Stimulated activated CD8-positive, alpha-beta memory T cell treated with anti-CD3 and anti-CD28 coated beads, Interleukin-7, amount 100 ng/mL, for 4 hours (primary cell): ENCODE results near the gene SPIRE1.
"Not testable (repeated sequence)": the region's sequence is repeated elsewhere in the genome, so short reads cannot be mapped to it uniquely, and the experiment has no call there.

ENCODE experiments used
- DNase-seq, 2 donors: peaks; one replicate each; pipeline ENCODE4 v3.0.0-alpha.2; 2020; ENCODE audit warnings: low read depth in 2 of 2

Gene SPIRE1

GRCh38 chr18:12554796-12555388 is 103.0 kb downstream of the SPIRE1 start:
- DNase-seq: no peak

GRCh38 chr18:12552879-12553242 is 105.0 kb downstream of the SPIRE1 start:
- no peak for DNase-seq

DNA sequence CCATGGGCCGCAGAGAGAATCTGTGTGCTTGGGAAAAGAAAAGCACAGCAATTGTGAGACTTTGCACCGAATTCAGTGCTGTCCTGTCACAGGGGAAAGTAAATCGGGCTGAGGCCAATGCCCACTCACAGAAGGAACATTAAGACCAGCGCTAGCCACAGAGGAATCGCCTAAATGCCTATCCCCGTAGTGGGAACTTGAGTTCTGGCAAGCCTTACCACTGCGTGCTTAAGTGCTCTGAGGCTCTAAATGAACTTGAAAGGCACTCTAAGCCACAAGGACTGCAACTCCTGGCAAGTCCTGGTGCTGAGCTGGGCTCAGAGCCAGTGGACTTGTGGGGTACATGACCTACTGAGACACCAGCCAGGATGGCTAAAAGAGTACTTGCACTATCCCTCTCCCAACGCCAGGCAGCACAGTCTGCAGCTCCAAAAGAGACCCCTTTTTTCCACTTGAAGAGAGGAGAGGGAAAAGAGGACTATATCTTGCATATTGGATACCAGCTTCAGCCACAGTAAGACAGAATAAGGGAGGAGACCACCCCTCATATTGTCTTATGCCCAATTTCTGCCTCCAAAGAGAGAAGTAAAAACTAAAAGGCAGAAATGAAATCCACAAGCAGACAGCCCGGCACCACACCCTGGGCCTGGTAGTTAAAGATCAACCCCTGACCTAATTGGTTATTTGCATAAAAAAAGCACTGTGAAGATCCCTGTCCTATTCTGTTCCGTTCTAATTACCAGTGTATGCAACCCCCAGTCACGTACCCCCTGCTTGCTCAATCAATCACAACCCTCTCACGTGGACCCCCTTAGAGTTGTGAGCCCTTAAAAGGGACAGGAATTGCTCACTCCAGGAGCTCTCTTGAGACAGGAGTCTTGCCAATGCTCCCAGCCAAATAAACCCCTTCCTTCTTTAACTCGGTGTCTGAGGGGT is 105.7 kb downstream of the SPIRE1 start:
- DNase-seq: not testable (repeated sequence)

DNA sequence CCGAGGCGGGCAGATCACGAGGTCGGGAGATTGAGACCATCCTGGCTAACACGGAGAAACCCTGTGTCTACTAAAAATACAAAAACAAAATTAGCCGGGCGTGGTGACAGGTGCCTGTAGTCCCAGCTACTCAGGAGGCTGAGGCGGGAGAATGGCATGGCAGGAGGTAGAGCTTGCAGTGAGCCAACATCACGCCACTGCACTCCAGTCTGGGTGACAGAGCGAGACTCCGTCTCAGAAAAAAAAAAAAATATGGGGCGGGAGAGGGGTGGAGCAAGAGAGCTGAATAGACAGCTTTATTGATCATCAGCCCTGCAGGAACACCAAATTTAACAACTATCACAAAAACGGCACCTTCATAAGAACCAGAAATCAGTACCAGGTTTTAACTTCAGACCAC is 106.4 kb downstream of the SPIRE1 start:
- DNase-seq: not testable (repeated sequence)

- no peak for DNase-seq
These were observed 114.2 kb downstream of the SPIRE1 start for GRCh38 chr18:12543697-12544096.

DNA sequence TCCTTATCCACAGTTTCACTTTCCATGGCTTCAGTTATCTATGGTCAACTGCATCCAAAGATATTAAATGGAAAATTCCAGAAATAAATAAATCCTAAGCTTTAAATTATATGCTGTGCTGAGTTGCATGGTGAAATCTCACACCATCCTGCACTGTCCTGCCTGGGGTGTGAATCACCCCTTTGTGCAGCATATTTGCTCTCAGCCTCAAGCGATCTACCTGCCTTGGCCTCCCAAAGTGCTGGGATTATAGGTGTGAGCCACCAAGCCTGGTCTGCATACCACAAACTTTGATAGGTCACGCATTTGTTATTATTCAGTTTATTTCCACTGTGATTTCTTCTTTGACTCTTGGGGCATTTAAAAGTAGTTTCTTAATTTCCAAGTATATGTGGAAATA is 117.2 kb downstream of the SPIRE1 start:
- no peak for DNase-seq

- not testable (repeated sequence) for DNase-seq
These were observed 118.7 kb downstream of the SPIRE1 start for GRCh38 chr18:12539158-12539557.

DNA sequence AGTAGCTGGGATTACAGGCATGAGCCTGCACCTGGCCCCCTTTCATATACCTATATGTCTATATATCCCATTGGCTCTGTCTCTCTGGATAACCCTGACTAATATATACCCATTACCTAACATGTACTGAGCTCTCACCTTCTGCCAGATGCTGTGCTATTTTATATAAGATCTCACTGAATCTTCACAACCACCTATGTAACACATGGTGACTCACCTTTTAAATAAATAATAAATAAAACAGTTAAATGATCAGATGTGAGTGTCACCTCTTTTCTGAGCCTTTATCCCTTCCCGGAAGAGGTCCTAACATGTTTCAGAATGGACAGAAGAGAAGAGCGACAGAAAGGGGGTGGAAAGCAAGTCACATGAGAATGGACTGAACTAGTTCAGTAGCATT is 123.1 kb downstream of the SPIRE1 start:
- no peak for DNase-seq

GRCh38 chr18:12532661-12533060 is 125.2 kb downstream of the SPIRE1 start:
- no peak for DNase-seq

DNA sequence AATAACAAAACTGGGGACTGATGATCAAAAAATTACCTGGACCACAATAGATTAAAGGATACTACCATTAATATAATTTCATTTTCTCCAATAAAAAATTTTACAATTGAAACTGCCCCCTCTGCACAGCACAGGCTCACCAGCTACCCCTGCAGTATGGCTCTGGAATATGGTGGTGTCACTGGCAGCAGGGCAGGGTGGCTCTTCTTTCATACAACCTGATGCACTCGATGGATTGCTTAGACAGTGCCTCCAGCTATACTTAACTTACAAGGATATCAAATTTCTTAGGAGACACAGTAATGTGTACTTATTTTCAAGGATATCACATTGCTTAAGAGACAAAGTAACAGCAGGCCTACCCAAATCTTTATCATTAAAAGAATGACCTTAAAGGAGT is 126.2 kb downstream of the SPIRE1 start:
- DNase-seq: no peak

DNA sequence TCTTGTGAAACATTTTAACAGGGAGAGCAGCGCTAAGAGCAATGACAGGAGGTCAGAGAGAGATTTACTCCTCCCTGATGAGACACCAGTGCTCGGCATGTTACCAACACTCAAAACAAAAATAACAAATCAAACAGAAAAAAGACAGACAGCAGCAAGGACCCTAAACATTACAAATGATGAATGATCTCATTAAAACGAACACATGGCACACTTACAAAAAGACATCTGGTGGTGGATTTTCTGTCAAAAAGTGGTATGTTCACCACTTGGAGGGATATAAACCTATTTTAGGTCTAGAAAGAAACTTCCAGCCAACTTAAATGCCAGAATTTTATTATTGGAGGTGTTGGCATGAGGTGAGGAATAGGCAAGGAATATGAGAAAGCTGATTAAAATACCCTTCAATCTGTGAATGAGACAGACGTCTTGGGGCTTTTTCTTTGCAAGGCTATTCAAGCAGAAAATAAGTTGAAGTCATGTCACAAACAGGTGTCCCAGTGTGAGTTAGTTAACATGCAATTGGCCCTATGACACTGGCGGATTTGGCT is 137.4 kb downstream of the SPIRE1 start:
- DNase-seq: no peak

DNA sequence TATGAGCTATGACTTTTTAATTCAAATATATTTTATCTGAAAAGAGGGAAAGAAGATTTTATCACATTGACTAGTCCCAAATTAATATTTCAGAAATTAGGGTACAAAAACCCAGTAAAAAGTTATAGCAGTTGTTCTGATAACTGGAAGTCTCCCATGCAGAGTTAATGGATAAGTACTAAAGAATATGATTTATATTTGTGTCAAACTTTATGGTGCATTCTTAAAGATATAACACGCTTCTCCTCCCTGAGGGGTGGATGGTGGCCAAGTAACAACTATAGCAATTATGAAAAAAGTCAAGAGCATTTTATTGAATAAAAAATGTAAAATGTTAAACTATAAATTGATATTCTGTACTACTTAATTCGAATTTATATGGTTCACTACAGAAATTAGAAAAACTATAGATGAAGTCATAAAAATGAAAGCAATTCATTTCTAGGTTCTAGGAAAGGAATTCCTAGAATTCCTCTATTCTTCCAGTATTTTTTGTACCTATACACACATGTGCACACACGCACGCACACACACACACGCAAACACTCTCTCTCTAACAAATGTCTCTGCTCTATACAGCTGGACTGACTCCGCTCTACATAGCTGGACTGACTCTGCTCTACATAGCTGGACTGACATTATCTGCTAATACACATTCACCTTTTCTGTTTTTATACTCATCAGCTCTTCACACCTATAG is 138.9 kb downstream of the SPIRE1 start:
- DNase-seq: no peak

GRCh38 chr18:12518326-12518725 is 139.6 kb downstream of the SPIRE1 start:
- no peak for DNase-seq

DNA sequence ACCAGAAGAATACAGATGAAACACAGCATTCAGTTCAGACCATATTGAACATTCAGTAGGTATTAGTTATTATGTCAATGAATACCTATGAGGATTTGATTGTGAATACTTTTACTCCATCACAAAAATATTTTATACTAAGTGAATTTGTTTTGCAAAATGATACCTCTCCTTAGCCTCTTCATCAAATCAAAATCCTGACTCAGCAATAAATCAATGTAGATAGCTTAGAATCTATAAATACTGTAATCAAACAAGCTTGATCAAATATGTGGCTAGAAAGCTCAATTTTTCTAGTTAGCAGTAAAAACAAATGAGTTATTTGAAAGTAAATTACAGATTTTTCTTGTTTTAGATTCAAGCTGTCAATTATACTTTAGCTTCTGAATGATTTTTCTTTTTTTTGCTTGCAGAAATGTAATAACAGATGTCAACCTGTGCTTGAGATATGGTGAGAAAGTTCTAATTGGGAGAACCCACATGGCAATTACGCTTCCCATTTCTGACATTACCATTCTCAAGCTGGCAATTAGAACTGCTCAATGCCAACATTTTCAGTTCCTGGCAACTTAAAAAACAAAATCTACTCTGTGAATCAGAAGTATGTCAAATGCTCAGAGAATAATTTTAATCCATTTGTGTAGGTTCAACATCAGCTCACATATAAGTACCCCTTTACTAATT is 140.6 kb downstream of the SPIRE1 start:
- no peak for DNase-seq

DNA sequence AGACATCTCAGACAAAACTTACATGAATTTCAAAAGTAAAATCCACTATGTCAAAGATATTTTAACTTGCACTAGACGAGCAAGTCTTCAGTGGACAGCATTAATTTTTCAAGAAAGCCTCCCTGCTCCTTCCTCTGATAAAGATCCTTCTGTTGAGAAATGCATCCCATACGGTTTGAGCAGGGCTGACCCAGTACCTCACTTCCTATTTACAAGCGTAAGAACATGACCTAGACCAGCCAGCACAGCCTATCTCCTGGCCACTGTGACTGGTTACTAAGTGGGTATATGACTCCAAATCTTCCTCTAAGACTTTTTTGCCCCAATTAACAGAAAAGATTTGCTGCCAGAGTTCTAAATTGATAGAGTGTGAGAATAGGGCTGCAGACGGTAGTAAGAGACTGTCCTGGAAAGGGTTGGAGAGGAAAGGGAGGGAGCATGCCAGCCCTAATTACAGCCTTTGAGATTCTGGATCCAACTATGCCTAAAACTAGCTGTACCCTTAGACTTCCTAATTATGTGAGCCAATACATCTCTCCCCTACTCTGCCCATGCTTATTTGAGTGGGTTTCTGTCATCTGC is 141.8 kb downstream of the SPIRE1 start:
- DNase-seq: no peak

GRCh38 chr18:12515550-12515949 is 142.4 kb downstream of the SPIRE1 start:
- DNase-seq: no peak

GRCh38 chr18:12507007-12507406 is 150.9 kb downstream of the SPIRE1 start:
- DNase-seq: no peak

- DNase-seq: no peak
These were observed 156.9 kb downstream of the SPIRE1 start for GRCh38 chr18:12500986-12501385.

DNA sequence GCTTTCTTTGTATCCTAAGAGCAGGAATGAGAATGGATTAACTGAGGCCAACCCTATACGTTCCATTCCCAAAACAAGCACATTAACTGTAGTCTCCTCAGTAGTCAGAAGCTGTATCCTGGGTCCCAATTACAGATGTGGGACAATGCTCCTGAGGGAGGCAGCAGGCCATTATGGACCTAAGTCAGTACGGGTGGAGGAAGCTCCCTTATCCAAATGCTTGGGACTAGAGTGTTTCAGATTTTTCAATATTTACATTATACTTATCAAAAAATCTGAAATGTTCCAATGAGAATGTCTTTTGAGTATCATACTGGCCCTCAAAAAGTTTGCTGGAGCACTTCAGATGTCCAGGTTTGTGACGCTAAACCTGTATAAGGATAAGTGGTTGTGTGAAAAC is 160.1 kb downstream of the SPIRE1 start:
- no peak for DNase-seq

DNA sequence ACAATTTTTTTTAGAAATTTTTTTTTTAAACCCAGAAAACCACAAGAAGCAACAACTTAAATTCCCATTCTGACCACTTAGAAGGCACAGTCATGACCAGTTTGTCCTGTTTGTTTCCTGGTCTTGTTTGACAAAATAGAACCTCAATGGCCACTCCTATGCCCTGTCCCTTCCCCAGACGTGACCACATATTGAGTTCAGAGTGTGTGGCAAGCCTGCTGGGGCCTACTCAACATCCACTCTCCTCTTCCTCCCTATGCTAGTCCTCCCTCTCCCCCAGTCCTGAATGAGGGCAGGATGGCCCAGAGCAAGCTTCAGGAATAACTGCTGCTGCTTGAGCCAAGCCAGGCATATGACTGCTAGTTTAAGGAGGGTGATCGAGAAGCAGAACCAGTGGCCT is 160.6 kb downstream of the SPIRE1 start:
- DNase-seq: no peak

DNA sequence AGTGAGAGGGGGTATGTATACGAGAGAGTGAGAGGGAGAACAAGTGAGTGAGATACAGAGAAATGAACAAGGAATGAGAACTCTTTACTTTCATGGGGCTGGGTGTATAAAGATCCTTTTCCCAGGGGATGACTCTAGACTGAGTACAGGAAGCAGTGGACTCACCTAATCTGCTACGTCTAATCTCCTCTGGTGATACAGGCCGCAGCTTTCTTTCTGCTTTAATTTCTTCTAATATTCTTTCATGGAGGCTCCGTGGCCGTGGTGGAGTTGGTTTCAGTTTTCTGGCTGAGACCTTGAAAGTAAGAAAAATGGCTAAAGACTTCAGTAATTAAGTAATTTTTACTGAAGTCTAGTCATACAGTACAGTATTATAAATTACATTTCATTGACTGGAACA is 165.0 kb downstream of the SPIRE1 start:
- no peak for DNase-seq
